DND-41 (cell line): ENCODE results near the gene SHISA7.

ENCODE experiments used
- CTCF ChIP-seq: IDR thresholded peaks from 2 replicates; pipeline ENCODE4 v1.5.1; 2012; ENCODE audit warnings: borderline replicate concordance, low read length, moderate library complexity, mild to moderate bottlenecking; ENCODE audit not compliant: poor library complexity, severe bottlenecking; ENCODE audit errors: extremely low read depth
- EZH2 ChIP-seq: IDR thresholded peaks from 3 replicates; pipeline ENCODE4 v1.6.1; 2012; ENCODE audit warnings: borderline replicate concordance, low read depth, mild to moderate bottlenecking, moderate library complexity, low read length, inconsistent platforms; ENCODE audit not compliant: severe bottlenecking

GRCh38 chr19:55379174-55379573 lies 63.9 kb downstream of the SHISA7 start:
- TF ChIP-seq CTCF = no peak
- TF ChIP-seq EZH2 = no peak
